NOMO-1 (cell line): Measurements from ENCODE around the gene MYH11.
A peak's percentile ranks its signal among the peaks of the same experiment; 100 is the strongest.
"Not testable (repeated sequence)": the region's sequence is repeated elsewhere in the genome, so short reads cannot be mapped to it uniquely, and the experiment has no call there.

Source experiments
- DNase-seq, 2 experiments: peaks; one replicate each; lab custom pipeline; 2025; ENCODE audit not compliant: unreplicated experiment in 2 of 2; lab: John Stamatoyannopoulos, UW

The MYH11 gene

GRCh38 chr16:15726715-15727114 is 130.1 kb downstream of the MYH11 start:
- DNase-seq: no peak

GRCh38 chr16:15725641-15726240 is 131.1 kb downstream of the MYH11 start:
- DNase-seq: no peak

GRCh38 chr16:15723808-15724207 is 133.0 kb downstream of the MYH11 start:
- DNase-seq: no peak

DNA sequence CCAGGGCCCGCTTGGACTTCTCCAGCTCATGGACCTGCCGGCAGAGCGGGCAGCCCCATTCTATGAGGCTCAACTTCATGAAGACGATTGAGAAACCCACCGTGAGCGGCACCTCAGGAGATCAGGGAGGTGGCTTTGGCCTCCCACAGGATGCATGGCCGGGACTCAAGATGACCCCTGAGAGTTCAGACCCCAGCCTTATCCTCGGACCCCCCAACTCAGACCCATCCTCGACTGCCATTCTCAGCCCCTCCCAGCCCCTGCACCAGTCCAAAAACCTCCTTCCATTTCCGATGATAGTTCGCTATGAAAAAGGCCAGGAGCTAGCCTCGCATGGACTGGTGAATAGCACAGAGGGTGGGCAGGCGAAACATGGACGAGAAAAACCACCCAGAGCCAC is 135.8 kb downstream of the MYH11 start:
- DNase-seq: no peak

GRCh38 chr16:15716694-15717447 is 140.0 kb downstream of the MYH11 start:
- no peak for DNase-seq

GRCh38 chr16:15715221-15715620 is 141.6 kb downstream of the MYH11 start:
- DNase-seq: no peak

DNA sequence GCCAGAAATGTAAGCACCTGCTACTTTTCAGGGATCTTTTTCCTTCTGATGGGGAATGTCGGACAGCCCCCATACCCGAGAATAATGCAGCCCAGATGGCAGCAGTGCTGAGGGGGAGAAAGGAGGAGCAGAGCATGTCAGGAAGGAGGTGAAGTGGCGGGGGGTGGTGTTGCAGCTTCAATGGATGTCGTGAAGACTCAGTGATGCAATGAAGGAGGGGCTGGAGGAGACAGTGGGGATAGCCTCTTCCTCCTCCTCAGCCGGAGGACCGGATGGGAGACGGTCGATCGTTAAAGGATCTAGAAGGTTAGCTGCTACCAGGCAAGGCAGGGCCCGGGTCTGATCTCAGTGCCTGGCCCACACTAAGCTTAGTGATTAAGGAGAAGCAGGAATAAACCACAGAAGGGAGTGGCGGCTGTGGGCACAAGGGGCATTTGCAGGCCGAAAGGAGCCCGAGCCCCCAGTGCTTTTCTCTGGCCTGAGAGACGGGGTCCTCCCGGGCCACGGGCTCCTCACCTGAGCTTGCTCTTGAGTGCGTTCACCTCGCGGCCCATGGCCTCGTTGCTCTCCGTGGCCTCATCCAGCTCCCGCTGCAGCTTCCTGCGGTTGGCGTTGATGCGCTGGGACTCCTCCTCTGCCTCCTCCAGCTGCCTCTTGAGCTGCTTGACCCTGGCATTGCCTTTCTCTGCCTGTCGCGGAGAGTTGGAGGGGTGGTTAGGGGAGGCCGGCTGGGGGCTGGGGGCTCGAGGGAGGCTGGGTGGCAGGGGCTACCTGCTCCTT is 142.2 kb downstream of the MYH11 start:
- DNase-seq: no peak

DNA sequence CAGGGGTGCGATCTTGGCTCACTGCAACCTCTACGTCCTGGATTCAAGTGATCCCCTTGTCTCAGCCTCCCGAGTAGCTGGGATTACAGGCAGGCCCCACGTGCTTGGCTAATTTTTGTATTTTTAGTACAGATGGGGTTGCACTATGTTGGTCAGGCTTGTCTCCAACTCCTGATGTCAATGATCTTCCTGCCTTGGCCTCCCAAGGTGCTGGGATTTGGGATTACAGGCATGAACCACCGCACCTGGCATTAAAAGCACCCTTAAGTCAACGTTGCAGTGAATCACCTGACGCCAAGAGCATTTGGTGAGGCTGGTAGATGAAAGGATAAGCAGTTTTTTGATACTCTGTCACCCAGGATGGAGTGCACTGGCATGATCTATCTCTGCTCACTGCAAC is 147.8 kb downstream of the MYH11 start:
- no peak for DNase-seq

DNA sequence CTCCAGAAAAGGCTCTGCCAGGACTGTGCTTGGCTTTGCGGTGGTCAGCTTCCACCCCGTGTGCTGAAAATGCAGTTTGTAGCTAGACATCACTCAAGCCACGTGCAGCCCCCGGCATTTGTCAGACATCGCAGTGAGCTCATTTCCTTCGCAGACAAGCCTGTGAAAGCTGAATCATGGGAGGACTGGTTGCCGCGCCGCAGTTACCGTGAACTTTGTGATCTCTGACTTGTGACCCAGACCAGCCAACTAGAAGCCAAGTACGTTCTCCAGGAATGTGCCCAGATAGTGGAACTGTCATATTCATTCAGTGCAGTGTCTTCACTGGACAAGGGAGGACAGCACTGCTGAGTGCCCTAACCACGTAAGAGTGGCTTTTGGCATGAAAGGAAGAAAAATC is 148.7 kb downstream of the MYH11 start:
- DNase-seq: no peak

DNA sequence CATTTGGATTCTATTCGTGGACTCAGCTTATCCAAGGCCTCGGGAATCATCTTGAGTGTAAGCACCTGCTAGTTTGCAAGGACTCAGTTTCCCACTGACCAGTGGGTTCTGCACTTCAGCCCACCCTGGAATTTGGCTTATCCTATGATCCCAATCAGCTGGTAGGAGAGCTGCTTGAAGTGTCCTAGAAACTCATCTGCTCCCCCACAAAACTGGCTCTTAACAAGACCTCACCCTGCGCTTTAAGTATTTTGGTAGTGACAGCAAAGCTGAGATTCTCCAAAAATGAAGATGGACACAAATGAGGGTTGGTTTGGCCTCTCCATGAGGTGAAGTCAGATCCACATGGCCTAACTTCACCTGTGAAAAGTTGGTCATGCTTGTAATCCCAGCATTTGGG is 149.5 kb downstream of the MYH11 start:
- DNase-seq: no peak

GRCh38 chr16:15705064-15705565 is 151.7 kb downstream of the MYH11 start:
- DNase-seq: no peak

GRCh38 chr16:15704545-15704987 is 152.3 kb downstream of the MYH11 start:
- peak; percentile 28 to 32 for DNase-seq

GRCh38 chr16:15703029-15703736 is 153.6 kb downstream of the MYH11 start:
- DNase-seq: no peak

- no peak for DNase-seq
Measured at GRCh38 chr16:15701975-15702970, 154.6 kb downstream of the MYH11 start.

GRCh38 chr16:15701367-15701766 is 155.5 kb downstream of the MYH11 start:
- no peak for DNase-seq

DNA sequence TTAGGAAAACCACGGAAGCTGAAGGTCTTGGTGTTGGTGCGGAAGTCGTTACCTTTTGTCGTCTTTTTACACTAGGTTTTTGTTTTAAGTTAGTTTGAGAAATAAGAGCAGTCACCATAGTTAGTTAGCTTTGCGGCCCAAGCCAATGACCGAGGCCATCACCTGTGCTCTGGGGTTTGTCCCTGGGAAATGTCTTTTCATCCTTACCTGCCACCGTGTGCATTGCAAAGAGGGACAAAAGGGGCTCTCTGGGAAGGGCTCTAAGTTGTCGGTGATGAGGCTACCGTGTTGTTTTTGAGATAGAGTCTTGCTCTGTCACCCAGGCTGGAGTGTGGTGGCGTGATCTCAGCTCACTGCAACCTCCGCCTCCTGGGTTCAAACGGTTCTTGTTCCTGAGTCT is 157.0 kb downstream of the MYH11 start:
- no peak for DNase-seq

DNA sequence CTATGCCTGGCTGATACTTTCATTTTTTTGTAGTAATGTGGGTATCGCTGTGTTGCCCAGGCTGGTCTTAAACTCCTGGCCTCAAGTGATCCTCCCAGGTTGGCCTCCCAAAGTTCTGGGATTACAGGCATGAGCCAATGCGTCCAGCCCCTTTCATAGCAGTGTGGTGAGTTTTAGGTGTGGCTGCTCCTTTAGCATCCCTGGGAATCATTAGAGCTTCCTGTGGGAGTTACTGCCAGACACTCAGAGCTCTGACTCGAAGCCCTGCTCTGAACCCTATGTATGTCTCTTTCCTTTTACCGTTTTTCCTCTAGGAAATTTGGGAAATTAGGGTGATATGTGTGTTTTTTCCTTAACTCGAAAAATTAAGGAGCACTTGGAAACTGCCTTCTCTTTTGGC is 162.3 kb downstream of the MYH11 start:
- DNase-seq: no peak

DNA sequence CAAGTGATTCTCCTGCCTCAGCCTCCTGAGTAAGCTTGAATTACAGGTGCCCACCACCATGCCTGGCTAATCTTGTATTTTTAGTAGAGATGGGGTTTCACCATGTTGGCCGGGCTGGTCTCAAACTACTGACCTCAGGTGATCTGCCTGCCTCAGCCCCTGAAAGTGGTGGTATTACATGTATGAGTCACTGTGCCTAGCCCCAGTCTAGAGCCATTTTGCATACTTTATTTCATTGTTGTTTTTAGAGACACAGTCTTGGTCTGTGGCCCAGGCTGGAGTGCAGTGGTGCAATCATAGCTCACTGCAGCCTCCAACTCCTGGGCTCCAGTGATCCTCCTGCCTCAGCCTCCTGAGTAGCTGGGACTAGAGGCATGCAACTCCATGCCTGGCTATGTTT is 164.3 kb downstream of the MYH11 start:
- not testable (repeated sequence) for DNase-seq

DNA sequence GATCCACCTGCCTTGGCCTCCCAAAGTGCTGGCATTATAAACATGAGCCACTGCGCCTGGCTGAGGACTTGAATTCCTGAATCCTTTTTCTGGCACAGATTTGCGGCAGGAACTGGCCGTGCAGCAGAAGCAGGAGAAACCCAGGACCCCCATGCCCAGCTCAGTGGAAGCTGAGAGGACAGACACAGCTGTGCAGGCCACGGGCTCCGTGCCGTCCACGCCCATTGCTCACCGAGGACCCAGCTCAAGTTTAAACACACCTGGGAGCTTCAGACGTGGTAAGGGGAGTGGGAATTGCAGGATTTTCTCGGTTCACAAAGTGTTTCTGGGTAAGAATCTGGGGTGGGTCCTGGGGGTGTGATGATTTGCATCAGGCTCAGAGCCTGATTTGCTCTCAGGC is 165.8 kb downstream of the MYH11 start:
- no peak for DNase-seq

DNA sequence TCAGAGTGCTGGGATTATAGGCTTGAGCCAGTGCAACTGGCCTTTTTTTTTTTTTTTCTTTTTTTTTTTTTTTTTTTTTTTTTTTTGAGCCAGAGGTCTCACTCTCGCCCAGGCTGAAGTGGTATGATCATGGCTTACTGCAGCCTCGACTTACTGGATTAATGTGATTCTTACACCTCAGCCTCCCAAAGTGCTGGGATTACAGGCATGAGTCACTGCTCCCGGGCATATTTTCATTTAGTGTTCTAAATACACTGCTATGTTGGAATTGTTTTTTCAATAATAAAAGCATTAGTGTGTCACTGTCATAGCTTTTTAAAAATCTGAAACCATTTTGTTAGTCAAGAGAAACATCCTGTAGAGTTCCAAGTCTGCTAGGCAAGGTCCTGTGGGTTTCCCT is 166.5 kb downstream of the MYH11 start:
- no peak for DNase-seq
